HG03457 (cell line): ENCODE results near the gene RFC5.
"Not testable (repeated sequence)": the region's sequence is repeated elsewhere in the genome, so short reads cannot be mapped to it uniquely, and the experiment has no call there.

Experiments used
- ATAC-seq: cut with Tn5 transposase; IDR thresholded peaks from one replicate; pipeline ENCODE4 v1.9.1; 2021; ENCODE audit warnings: moderate number of reproducible peaks; ENCODE audit not compliant: unreplicated experiment

RFC5 gene

GRCh38 chr12:118016424-118017264 lies at the start of gene RFC5:
TSS of gene RFC5 (plus strand) at chr12:118016703. CDS start at chr12:118016828, 125 bp downstream.
- peak; percentile 94 for ATAC-seq

- no peak for ATAC-seq
Observed at GRCh38 chr12:117967043-117967442, 49.5 kb upstream of the RFC5 start.

GRCh38 chr12:117967512-117967911 lies 49.0 kb upstream of the RFC5 start:
- ATAC-seq: no peak

- no peak for ATAC-seq
Observed at GRCh38 chr12:117968151-117968789, 48.2 kb upstream of the RFC5 start.

GRCh38 chr12:117968826-117969659 lies 47.5 kb upstream of the RFC5 start, which contains the start of gene KSR2:
TSS of gene KSR2 (minus strand) at chr12:117968990. CDS start at chr12:117968255, 735 bp downstream.
- ATAC-seq: no peak

- no peak for ATAC-seq
Observed at GRCh38 chr12:117970334-117970733, 46.2 kb upstream of the RFC5 start.

- ATAC-seq: no peak
Observed at GRCh38 chr12:117972301-117972700, 44.2 kb upstream of the RFC5 start.

GRCh38 chr12:117975006-117975405 lies 41.5 kb upstream of the RFC5 start:
- ATAC-seq: no peak

GRCh38 chr12:117977373-117977772 lies 39.1 kb upstream of the RFC5 start:
- ATAC-seq: no peak

GRCh38 chr12:117980616-117981015 lies 35.9 kb upstream of the RFC5 start:
- no peak for ATAC-seq

- ATAC-seq: no peak
Observed at GRCh38 chr12:117981267-117981666, 35.2 kb upstream of the RFC5 start.

- no peak for ATAC-seq
Observed at GRCh38 chr12:117985182-117985581, 31.3 kb upstream of the RFC5 start.

GRCh38 chr12:117986705-117987469 lies 29.6 kb upstream of the RFC5 start:
- no peak for ATAC-seq

- no peak for ATAC-seq
Observed at GRCh38 chr12:117994551-117995438, 21.7 kb upstream of the RFC5 start.

- no peak for ATAC-seq
Observed at GRCh38 chr12:117998719-117999118, 17.8 kb upstream of the RFC5 start.

- ATAC-seq: not testable (repeated sequence)
Observed at GRCh38 chr12:117999806-118000205, 16.7 kb upstream of the RFC5 start.

- no peak for ATAC-seq
Observed at GRCh38 chr12:118010903-118011302, 5.6 kb upstream of the RFC5 start.

GRCh38 chr12:118011377-118011776 lies 5.1 kb upstream of the RFC5 start:
- ATAC-seq: no peak

- ATAC-seq: no peak
Observed at GRCh38 chr12:118011961-118012360, 4.5 kb upstream of the RFC5 start.

GRCh38 chr12:118013283-118013682 lies 3.2 kb upstream of the RFC5 start:
- no peak for ATAC-seq
